Measurements from ENCODE around the gene LIPN. TPM values are rescaled to one million over a fixed set of nuclear protein-coding genes. Genes with fewer than 3 reads are reported as not detected.

Gene LIPN
- total RNA-seq, 3 donors from 2014 or later, result not detected

- ATAC-seq (peak; percentile 47), DNase-seq (peak in 2 of 3 donors; percentile 5 to 17)
- Histone ChIP-seq H3K4me1 (ENCODE audit: low read depth) (no peaks in the 10 kb centered on the region), H3K4me3 (no peak overlapping the region), H3K36me3 (ENCODE audit: low read depth) (no peaks in the 10 kb centered on the region), H3K9me3 (no peaks in the 10 kb centered on the region)
- no peak for TF ChIP-seq CTCF (IDR thresholded peaks at IDR 0.05)
- intact Hi-C loops (cut with DNase I, micrococcal nuclease), result loop anchor here in 1 of 2 donors (5.0 kb wide), 1 partner anchor 105 kb away; no protein-coding TSS in a partner anchor
These were observed 32.8 kb downstream of the LIPN start for GRCh38 chr10:88792661-88793060.

GRCh38 chr10:88793712-88794299 lies 34.0 kb downstream of the LIPN start:
- no peaks in the 10 kb centered on the region for H3K9me3 ChIP-seq
- ATAC-seq (no peak), DNase-seq (no peak)
- H3K4me3 ChIP-seq, result no peak overlapping the region
- intact Hi-C loops (cut with DNase I, micrococcal nuclease), result loop anchor here in 1 of 2 donors (5.0 kb wide), 1 partner anchor 107 kb away; no protein-coding TSS in a partner anchor
- no peaks in the 10 kb centered on the region for H3K4me1 ChIP-seq (ENCODE audit: low read depth)
- no peak for TF ChIP-seq CTCF (IDR thresholded peaks at IDR 0.05)
- no peaks in the 10 kb centered on the region for H3K36me3 ChIP-seq (ENCODE audit: low read depth)

- DNase-seq (no peak), ATAC-seq (no peak)
- H3K9me3 ChIP-seq, result no peaks in the 10 kb centered on the region
- no peak overlapping the region for H3K4me3 ChIP-seq
- intact Hi-C loops (cut with DNase I, micrococcal nuclease), result loop anchor here in 1 of 2 donors (5.0 kb wide), 1 partner anchor 107 kb away; no protein-coding TSS in a partner anchor
- H3K4me1 ChIP-seq (ENCODE audit: low read depth), result no peaks in the 10 kb centered on the region
- no peaks in the 10 kb centered on the region for H3K36me3 ChIP-seq (ENCODE audit: low read depth)
- no peak for TF ChIP-seq CTCF (IDR thresholded peaks at IDR 0.05)
These were observed 34.9 kb downstream of the LIPN start for GRCh38 chr10:88794731-88795130.

GRCh38 chr10:88800152-88801125 lies 40.6 kb downstream of the LIPN start:
- DNase-seq (no peak), ATAC-seq (no peak)
- H3K9me3 ChIP-seq, result no peaks in the 10 kb centered on the region
- no peak overlapping the region for H3K4me3 ChIP-seq
- H3K36me3 ChIP-seq (ENCODE audit: low read depth), result no peaks in the 10 kb centered on the region
- intact Hi-C loops (cut with DNase I, micrococcal nuclease), result no loop called here
- TF ChIP-seq CTCF (IDR thresholded peaks at IDR 0.05), result no peak
- no peaks in the 10 kb centered on the region for H3K4me1 ChIP-seq (ENCODE audit: low read depth)

- H3K4me3 ChIP-seq, result no peak within 1 kb of the TSS
- H3K4me1 ChIP-seq (ENCODE audit: low read depth), result no peaks in the 10 kb centered on the region
- DNase-seq (no peak), ATAC-seq (no peak)
- H3K36me3 ChIP-seq (ENCODE audit: low read depth), result no peaks in the 10 kb centered on the region
- intact Hi-C loops (cut with DNase I, micrococcal nuclease), result no loop called here
- TF ChIP-seq CTCF (IDR thresholded peaks at IDR 0.05), result no peak
- H3K9me3 ChIP-seq, result no peaks in the 10 kb centered on the region
These were observed 42.9 kb downstream of the LIPN start, which contains the start of gene LIPM for GRCh38 chr10:88802523-88803285. TSS of gene LIPM (plus strand) at chr10:88802730. CDS start at chr10:88802897, 167 bp downstream.

Measured in mucosa of descending colon (tissue), 3 donors.